Liver (tissue), 9 donors: Measurements from ENCODE around the gene LRRC49. TPM values are rescaled to one million over a fixed set of nuclear protein-coding genes. Genes with fewer than 3 reads are reported as not detected.

ENCODE experiments used
- DNase-seq: peaks from one replicate; pipeline ENCODE4 v3.0.0-alpha.2; 2017; ENCODE audit warnings: low spot score
- H3K27ac ChIP-seq, 2 donors: one replicate each; pipeline ENCODE4 v1.7.0; 2013; ENCODE audit warnings: inconsistent platforms in 2 of 2, low read length in 2 of 2, control low read depth in 1 of 2, low read depth in 1 of 2, mild to moderate bottlenecking in 1 of 2
- H3K27me3 ChIP-seq, 4 donors: one replicate each; pipeline versions ENCODE4 v1.6.1 to v1.7.0; 2013; ENCODE audit warnings: low read length in 3 of 4, inconsistent platforms in 1 of 4, mild to moderate bottlenecking in 1 of 4, moderate library complexity in 1 of 4; ENCODE audit not compliant: control insufficient read depth in 4 of 4, insufficient read depth in 4 of 4
- H3K36me3 ChIP-seq, 4 donors: one replicate each; pipeline versions ENCODE4 v1.6.1 to v1.7.0; 2013; ENCODE audit warnings: low read length in 3 of 4, mild to moderate bottlenecking in 3 of 4, low read depth in 1 of 4, moderate library complexity in 1 of 4; ENCODE audit not compliant: control insufficient read depth in 4 of 4, insufficient read depth in 3 of 4
- H3K4me1 ChIP-seq, 4 donors: one replicate each; pipeline versions ENCODE4 v1.6.1 to v1.7.0; 2013; ENCODE audit warnings: low read length in 3 of 4, mild to moderate bottlenecking in 3 of 4, moderate library complexity in 1 of 4; ENCODE audit not compliant: control insufficient read depth in 4 of 4, insufficient read depth in 4 of 4
- H3K4me3 ChIP-seq, 3 donors: one replicate each; pipeline versions ENCODE4 v1.6.1 to v1.7.0; 2013; ENCODE audit warnings: low read length in 3 of 3, control low read depth in 1 of 3, low read depth in 1 of 3, mild to moderate bottlenecking in 1 of 3
- H3K9ac ChIP-seq, 2 donors: one replicate each; pipeline ENCODE4 v1.7.0; 2013; ENCODE audit warnings: low read length in 2 of 2, mild to moderate bottlenecking in 2 of 2, moderate library complexity in 2 of 2, control low read depth in 1 of 2, low read depth in 1 of 2
- H3K9me3 ChIP-seq, 4 donors: one replicate each; pipeline versions ENCODE4 v1.6.1 to v1.7.0; 2013; ENCODE audit warnings: low read length in 3 of 4; ENCODE audit not compliant: control insufficient read depth in 4 of 4
- EGR1 ChIP-seq, 2 donors: IDR thresholded peaks; 2 replicates each; pipeline ENCODE4 v1.6.1; 2016 to 2018; ENCODE audit warnings: antibody characterized with exemption in 2 of 2, low read depth in 2 of 2
- FOXA1 ChIP-seq: IDR thresholded peaks from 2 replicates; pipeline ENCODE4 v1.6.1; 2016; ENCODE audit warnings: antibody characterized with exemption
- FOXA2 ChIP-seq: IDR thresholded peaks from 2 replicates; pipeline ENCODE4 v1.6.1; 2016; ENCODE audit warnings: antibody characterized with exemption
- HNF4A ChIP-seq, 2 donors: conservative IDR thresholded peaks; 2 replicates each; pipeline ENCODE4 v1.6.1; 2016; ENCODE audit warnings: antibody characterized with exemption in 2 of 2, mild to moderate bottlenecking in 2 of 2
- HNF4G ChIP-seq: IDR thresholded peaks from 2 replicates; pipeline ENCODE4 v1.6.1; 2016; ENCODE audit warnings: antibody characterized with exemption
- JUND ChIP-seq, 2 donors: IDR thresholded peaks; 2 replicates each; pipeline ENCODE4 v1.6.1; 2016; ENCODE audit warnings: antibody characterized with exemption in 2 of 2
- MAX ChIP-seq: IDR thresholded peaks from 2 replicates; pipeline ENCODE4 v1.6.1; 2016; ENCODE audit warnings: antibody characterized with exemption
- NR2F2 ChIP-seq: IDR thresholded peaks from 2 replicates; pipeline ENCODE4 v1.6.1; 2016; ENCODE audit warnings: antibody characterized with exemption
- RXRA ChIP-seq, 2 donors: IDR thresholded peaks; 2 replicates each; pipeline ENCODE4 v1.6.1; 2017 to 2018; ENCODE audit warnings: antibody characterized with exemption in 2 of 2, mild to moderate bottlenecking in 1 of 2
- SP1 ChIP-seq: IDR thresholded peaks from 2 replicates; pipeline ENCODE4 v1.6.1; 2018; ENCODE audit warnings: antibody characterized with exemption, mild to moderate bottlenecking
- YY1 ChIP-seq: IDR thresholded peaks from 2 replicates; pipeline ENCODE4 v1.6.1; 2016; ENCODE audit warnings: antibody characterized with exemption, mild to moderate bottlenecking
- whole genome bisulfite sequencing: extraction: QIAGEN DNeasy Blood & Tissue Kit; methylation state at CpG from one replicate; pipeline ENCODE4 v1.1.7; 2013; 5-methylcytosine and 5-hydroxymethylcytosine counted together
- polyA plus RNA-seq, 2 donors: library from polyadenylated mRNA; stranded (reverse) in 1 of 2; unstranded in 1 of 2; fragments of 200-250 nt in 1 of 2; fragments of >200 nt in 1 of 2; fragmentation: Nextera tagmentation in 1 of 2; extraction: Ambion mirVana in 1 of 2; gene quantifications; one replicate each; pipeline versions ENCODE4 v1.2.1 to v1.2.3, GENCODE V29; 2013 to 2015
- total RNA-seq, 2 donors: library from RNA; depleted of rRNA; stranded (reverse); fragments of >200 nt; gene quantifications; one replicate each; pipeline ENCODE4 v1.2.3, GENCODE V29; 2014
- TF ChIP-seq, protein P1 (sequence below): fragments of 150-350 bp; IDR thresholded peaks from 2 replicates; pipeline ENCODE4 v1.5.1; 2017; ENCODE audit warnings: improper control_type of control experiment, low read depth, low read length; ENCODE audit not compliant: missing input control
- TF ChIP-seq, protein P2 (sequence below): IDR thresholded peaks from 2 replicates; pipeline ENCODE4 v1.6.1; 2016; ENCODE audit warnings: antibody characterized with exemption, mild to moderate bottlenecking
- TF ChIP-seq, protein P3 (sequence below): IDR thresholded peaks from 2 replicates; pipeline ENCODE4 v1.6.1; 2016; ENCODE audit warnings: antibody characterized with exemption
- donor health status: healthy.
- donor health status: healthy.
- donor health status: healthy.
- donor health status: healthy.
- donor health status: healthy.

The LRRC49 gene
- total and polyA plus RNA-seq, 4 donors: 0.20 to 1.1 (median 0.31) TPM

GRCh38 chr15:70852501-70853317, 39.9 kb upstream of the LRRC49 start:
- Histone ChIP-seq H3K27ac (no peak overlapping the region), H3K4me3 (no peak overlapping the region), H3K9ac (peak overlapping the region in 1 of 2 donors; percentile 57), H3K4me1 (peaks cover 3 to 10% (median 6%) of the 10 kb centered on the region in 4 donors), H3K27me3 (no peaks in the 10 kb centered on the region), H3K9me3 (no peaks in the 10 kb centered on the region), H3K36me3 (no peaks in the 10 kb centered on the region)
- WGBS: 81% methylated on average over 11 of the region's 11 CpGs
- TF ChIP-seq EGR1 (IDR thresholded peaks at IDR 0.05; ENCODE audit: low read depth in 2 of 2) (no peak), FOXA2 (no peak), NR2F2 (no peak), SP1 (no peak), HNF4G (no peak), JUND (IDR thresholded peaks at IDR 0.05) (no peak), YY1 (no peak), HNF4A (conservative IDR thresholded peaks at IDR 0.05) (no peak), MAX (no peak), RXRA (IDR thresholded peaks at IDR 0.05) (no peak), FOXA1 (no peak)
- TF ChIP-seq, protein P1, sequence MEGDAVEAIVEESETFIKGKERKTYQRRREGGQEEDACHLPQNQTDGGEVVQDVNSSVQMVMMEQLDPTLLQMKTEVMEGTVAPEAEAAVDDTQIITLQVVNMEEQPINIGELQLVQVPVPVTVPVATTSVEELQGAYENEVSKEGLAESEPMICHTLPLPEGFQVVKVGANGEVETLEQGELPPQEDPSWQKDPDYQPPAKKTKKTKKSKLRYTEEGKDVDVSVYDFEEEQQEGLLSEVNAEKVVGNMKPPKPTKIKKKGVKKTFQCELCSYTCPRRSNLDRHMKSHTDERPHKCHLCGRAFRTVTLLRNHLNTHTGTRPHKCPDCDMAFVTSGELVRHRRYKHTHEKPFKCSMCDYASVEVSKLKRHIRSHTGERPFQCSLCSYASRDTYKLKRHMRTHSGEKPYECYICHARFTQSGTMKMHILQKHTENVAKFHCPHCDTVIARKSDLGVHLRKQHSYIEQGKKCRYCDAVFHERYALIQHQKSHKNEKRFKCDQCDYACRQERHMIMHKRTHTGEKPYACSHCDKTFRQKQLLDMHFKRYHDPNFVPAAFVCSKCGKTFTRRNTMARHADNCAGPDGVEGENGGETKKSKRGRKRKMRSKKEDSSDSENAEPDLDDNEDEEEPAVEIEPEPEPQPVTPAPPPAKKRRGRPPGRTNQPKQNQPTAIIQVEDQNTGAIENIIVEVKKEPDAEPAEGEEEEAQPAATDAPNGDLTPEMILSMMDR: no peak
- TF ChIP-seq, protein P2, sequence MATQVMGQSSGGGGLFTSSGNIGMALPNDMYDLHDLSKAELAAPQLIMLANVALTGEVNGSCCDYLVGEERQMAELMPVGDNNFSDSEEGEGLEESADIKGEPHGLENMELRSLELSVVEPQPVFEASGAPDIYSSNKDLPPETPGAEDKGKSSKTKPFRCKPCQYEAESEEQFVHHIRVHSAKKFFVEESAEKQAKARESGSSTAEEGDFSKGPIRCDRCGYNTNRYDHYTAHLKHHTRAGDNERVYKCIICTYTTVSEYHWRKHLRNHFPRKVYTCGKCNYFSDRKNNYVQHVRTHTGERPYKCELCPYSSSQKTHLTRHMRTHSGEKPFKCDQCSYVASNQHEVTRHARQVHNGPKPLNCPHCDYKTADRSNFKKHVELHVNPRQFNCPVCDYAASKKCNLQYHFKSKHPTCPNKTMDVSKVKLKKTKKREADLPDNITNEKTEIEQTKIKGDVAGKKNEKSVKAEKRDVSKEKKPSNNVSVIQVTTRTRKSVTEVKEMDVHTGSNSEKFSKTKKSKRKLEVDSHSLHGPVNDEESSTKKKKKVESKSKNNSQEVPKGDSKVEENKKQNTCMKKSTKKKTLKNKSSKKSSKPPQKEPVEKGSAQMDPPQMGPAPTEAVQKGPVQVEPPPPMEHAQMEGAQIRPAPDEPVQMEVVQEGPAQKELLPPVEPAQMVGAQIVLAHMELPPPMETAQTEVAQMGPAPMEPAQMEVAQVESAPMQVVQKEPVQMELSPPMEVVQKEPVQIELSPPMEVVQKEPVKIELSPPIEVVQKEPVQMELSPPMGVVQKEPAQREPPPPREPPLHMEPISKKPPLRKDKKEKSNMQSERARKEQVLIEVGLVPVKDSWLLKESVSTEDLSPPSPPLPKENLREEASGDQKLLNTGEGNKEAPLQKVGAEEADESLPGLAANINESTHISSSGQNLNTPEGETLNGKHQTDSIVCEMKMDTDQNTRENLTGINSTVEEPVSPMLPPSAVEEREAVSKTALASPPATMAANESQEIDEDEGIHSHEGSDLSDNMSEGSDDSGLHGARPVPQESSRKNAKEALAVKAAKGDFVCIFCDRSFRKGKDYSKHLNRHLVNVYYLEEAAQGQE: no peak
- TF ChIP-seq, protein P3, sequence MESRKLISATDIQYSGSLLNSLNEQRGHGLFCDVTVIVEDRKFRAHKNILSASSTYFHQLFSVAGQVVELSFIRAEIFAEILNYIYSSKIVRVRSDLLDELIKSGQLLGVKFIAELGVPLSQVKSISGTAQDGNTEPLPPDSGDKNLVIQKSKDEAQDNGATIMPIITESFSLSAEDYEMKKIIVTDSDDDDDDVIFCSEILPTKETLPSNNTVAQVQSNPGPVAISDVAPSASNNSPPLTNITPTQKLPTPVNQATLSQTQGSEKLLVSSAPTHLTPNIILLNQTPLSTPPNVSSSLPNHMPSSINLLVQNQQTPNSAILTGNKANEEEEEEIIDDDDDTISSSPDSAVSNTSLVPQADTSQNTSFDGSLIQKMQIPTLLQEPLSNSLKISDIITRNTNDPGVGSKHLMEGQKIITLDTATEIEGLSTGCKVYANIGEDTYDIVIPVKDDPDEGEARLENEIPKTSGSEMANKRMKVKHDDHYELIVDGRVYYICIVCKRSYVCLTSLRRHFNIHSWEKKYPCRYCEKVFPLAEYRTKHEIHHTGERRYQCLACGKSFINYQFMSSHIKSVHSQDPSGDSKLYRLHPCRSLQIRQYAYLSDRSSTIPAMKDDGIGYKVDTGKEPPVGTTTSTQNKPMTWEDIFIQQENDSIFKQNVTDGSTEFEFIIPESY: no peak
- no peak for DNase-seq
